NB4 (cell line): ENCODE measurements around the gene RIOK2.

Experiments
- DNase-seq: peaks from one replicate; pipeline ENCODE4 v3.0.0; 2010; ENCODE audit warnings: low read depth
- H3K4me3 ChIP-seq: one replicate; pipeline ENCODE4 v1.5.1; 2011; ENCODE audit warnings: mild to moderate bottlenecking, low read depth, low read length, moderate library complexity
- MYC ChIP-seq: IDR thresholded peaks from 2 replicates; pipeline ENCODE4 v1.6.1; 2011; ENCODE audit warnings: low read depth, low read length
- POLR2A ChIP-seq: IDR thresholded peaks from 2 replicates; pipeline ENCODE4 v1.6.1; 2011; ENCODE audit warnings: mild to moderate bottlenecking; ENCODE audit not compliant: insufficient read length; ENCODE audit errors: extremely low read depth
- TF ChIP-seq, protein P1 (sequence below): IDR thresholded peaks from one replicate; pipeline ENCODE4 v1.5.1; 2012; ENCODE audit warnings: low read depth, low read length
- TF ChIP-seq, protein P2 (sequence below): IDR thresholded peaks from 2 replicates; pipeline ENCODE4 v1.6.1; 2011; ENCODE audit warnings: low read depth, low read length

The RIOK2 gene

DNA sequence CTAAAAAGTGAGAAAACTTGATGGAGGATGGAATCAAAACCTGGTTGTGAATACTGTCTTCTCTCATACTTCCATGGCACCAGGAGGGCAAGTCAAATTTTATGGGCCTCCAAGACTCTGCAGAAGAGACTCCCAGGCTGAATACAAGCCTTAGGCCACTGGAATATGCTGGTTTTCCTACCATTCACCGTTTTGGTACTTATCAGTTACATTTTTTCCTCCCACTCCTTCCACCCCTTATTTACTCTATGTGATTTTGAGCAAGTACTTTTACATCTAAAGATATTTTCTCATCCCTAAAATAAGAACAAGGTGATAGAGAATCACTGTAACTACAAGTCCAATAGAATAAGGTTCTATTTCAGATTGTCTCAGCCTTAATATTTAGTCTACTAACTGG lies 32.6 kb downstream of the RIOK2 start:
- TF ChIP-seq, protein P1, sequence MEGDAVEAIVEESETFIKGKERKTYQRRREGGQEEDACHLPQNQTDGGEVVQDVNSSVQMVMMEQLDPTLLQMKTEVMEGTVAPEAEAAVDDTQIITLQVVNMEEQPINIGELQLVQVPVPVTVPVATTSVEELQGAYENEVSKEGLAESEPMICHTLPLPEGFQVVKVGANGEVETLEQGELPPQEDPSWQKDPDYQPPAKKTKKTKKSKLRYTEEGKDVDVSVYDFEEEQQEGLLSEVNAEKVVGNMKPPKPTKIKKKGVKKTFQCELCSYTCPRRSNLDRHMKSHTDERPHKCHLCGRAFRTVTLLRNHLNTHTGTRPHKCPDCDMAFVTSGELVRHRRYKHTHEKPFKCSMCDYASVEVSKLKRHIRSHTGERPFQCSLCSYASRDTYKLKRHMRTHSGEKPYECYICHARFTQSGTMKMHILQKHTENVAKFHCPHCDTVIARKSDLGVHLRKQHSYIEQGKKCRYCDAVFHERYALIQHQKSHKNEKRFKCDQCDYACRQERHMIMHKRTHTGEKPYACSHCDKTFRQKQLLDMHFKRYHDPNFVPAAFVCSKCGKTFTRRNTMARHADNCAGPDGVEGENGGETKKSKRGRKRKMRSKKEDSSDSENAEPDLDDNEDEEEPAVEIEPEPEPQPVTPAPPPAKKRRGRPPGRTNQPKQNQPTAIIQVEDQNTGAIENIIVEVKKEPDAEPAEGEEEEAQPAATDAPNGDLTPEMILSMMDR = no peak
- TF ChIP-seq POLR2A = no peak
- no peak for DNase-seq
- H3K4me3 ChIP-seq = no peak overlapping the region

DNA sequence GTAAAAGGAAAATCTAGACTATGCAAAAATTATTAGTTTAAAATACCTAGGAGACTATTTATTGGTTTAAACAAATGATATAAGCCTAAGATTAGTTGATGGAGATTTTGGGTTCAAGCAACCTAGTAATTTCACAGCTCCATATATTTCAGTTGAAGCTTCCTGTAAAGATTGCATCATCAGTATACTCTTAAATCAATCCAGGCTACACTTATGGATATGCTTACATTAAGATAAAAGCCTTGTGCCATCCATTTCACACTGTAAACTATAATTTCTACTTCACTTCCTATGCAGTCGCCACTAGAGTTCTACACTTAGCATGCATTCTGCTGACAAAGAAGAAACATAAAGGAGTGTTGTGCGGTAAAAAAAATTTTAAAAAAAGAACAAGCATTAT lies 33.3 kb downstream of the RIOK2 start:
- DNase-seq = no peak
- TF ChIP-seq, protein P1 = no peak
- TF ChIP-seq MYC = no peak
- TF ChIP-seq, protein P2, sequence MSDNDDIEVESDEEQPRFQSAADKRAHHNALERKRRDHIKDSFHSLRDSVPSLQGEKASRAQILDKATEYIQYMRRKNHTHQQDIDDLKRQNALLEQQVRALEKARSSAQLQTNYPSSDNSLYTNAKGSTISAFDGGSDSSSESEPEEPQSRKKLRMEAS = no peak
- TF ChIP-seq POLR2A = no peak
- H3K4me3 ChIP-seq = no peak overlapping the region

DNA sequence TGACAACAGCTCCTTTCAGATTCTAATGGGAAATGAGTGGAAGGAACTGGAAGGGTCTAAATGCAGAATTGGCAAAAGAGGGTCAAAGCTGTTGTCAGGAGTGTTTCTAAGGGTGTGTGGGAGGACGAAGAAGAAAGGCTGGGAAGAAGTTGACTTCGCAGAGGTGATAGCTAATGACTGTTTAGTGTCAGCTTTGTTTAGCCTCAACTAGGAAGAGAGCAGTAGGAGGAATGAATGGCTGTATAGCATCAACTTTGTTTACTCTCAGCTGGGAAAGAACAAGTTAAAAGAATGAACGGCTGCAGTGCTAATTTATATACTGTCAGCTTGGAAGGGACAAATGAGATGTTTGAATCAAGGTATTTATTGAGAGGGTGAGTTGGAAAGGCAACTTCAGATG lies 34.8 kb downstream of the RIOK2 start:
- TF ChIP-seq POLR2A (no peak), MYC (no peak)
- TF ChIP-seq, protein P1 = no peak
- TF ChIP-seq, protein P2 = no peak
- DNase-seq = no peak
- no peak overlapping the region for H3K4me3 ChIP-seq

DNA sequence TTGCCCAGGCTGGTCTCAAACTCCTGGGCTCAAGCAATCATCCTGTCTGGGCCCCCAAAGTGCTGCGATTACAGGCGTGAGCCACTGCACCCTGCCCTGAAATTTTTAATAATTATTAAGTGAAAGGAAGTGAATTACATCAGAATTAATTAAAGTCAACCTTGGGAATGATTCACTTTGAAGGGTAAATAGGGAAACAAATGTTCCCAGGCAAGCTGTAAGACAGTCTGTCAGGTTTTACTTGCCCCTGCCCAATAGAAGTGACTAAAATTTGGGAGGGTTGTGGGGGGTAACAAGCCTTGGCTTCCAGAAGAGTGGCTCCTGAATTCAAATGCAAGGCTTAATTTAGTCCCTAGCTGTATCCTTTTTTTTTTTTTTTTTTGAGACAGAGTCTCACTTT lies 39.3 kb downstream of the RIOK2 start:
- DNase-seq = no peak
- TF ChIP-seq, protein P1 = no peak
- no peak overlapping the region for H3K4me3 ChIP-seq

DNA sequence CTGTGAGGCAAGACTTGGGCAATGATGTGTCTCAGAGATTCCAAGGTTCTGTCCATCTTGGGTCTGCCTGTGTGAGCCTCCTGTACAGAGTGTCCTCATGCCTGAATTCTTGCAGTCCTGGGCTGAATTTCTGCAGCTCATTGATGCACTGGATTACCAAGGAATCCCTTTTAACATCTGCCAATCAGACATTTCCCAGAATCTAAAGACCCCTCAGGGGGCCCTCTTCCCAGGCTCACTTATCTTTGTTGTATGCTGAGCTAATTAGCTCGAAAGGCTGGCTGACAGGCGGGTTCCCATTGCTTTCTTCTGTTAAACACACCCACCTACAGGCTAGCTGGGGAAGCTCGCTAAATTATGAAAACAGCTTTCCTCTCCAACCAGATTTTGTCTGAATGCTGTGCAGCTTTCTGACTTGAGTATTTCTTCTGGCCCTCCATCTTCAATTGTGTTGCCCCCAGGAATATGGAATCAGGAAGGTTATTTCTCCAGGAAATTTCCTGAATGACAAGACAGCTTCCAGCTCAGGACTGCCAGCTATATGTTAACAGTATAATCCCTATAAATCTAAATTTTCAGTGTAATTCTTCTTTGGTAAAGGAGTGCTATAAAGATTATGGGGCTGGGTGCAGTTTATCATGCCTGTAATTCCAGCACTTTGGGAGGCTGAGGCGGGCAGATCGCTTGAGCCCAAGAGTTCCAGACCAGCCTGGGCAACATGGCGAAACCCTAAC lies 40.4 kb downstream of the RIOK2 start, which contains the start of gene LIX1:
TSS of gene LIX1 (minus strand) at position 91 of the 734 bp plus-strand sequence. CDS start at position 56, 35 bp downstream.
- TF ChIP-seq, protein P1 = peak; percentile 38
- TF ChIP-seq POLR2A = no peak
- H3K4me3 ChIP-seq = no peak within 1 kb of the TSS
- peak; percentile 55 for DNase-seq

DNA sequence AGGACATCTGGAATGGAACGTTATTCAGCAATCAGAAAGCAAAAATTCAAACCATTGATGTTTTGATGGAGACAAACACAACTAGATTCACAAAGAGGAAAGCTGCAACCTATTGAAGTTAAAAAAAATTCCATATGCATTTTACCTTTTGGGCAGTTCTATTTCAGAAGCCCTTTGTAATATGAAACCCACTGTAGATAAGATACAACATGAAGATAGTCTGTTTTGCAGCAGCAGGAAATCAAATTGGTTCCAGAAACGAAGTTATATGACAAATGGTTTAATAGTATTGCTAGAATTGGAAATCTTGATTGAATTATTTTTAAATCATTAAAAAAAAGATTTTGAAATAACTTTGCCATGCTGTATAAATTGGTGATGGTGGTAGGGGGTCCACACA lies 41.5 kb downstream of the RIOK2 start:
- no peak for DNase-seq
- TF ChIP-seq, protein P1 = no peak
- TF ChIP-seq, protein P2 = no peak
- TF ChIP-seq MYC (no peak), POLR2A (no peak)
- no peak overlapping the region for H3K4me3 ChIP-seq
